Anterior cingulate cortex (tissue), 58 donors: ENCODE results near the gene NPVF.

Experiments
- DNase-seq, 58 donors: peaks; one replicate each; lab custom pipeline; 2025; lab: John Stamatoyannopoulos, UW

Gene NPVF

DNA sequence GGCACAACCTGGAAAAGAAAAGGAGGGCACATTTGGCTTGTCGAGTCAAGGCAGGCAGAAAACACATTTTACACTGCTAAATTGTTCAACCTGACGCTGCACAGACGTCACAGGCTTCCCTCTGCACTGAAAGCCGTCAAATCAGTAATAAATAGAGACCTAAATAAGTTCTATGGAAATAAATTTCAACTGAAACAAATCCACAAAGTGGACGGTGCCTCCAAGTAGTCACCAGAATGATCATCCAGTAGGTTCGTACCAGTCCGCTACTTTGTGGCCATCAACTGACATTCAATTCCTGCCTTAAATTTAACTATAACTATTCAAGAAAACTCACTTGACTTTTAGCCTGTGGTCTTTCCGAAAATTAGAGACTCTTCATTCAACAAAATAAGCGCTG is 49.0 kb downstream of the NPVF start:
- DNase-seq, result no peak
